GM19452 (cell line): ENCODE data around the gene SHC2.
"Not testable (repeated sequence)": the region's sequence is repeated elsewhere in the genome, so short reads cannot be mapped to it uniquely, and the experiment has no call there.

Experiments
- ATAC-seq: cut with Tn5 transposase; IDR thresholded peaks from one replicate; pipeline ENCODE4 v1.9.1; 2021; ENCODE audit not compliant: unreplicated experiment

The SHC2 gene

GRCh38 chr19:450912-451481, 9.8 kb downstream of the SHC2 start:
- ATAC-seq: not testable (repeated sequence)

DNA sequence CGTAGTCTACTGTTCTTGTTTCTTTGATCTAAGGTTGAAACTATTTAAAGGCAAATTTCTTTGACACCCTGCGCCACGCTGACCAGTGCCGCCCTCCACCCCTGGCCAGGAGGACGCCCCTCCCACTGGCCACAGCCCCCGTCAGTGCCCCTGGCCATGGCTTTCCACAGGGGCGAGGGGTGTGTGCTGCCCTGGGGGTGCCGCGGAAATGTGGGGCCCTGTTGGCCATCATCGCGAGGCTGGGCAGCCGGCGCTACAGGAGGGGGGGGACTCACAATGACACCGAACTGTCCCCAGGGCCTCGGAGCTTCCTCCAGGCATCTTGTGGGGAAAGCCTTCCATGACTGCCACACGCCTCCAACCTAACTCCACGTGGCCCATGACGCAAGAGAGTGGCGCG, 10.9 kb downstream of the SHC2 start:
- no peak for ATAC-seq

- ATAC-seq: no peak
These were observed 12.8 kb downstream of the SHC2 start for GRCh38 chr19:447816-448560.

GRCh38 chr19:447064-447426, 13.8 kb downstream of the SHC2 start:
- no peak for ATAC-seq

DNA sequence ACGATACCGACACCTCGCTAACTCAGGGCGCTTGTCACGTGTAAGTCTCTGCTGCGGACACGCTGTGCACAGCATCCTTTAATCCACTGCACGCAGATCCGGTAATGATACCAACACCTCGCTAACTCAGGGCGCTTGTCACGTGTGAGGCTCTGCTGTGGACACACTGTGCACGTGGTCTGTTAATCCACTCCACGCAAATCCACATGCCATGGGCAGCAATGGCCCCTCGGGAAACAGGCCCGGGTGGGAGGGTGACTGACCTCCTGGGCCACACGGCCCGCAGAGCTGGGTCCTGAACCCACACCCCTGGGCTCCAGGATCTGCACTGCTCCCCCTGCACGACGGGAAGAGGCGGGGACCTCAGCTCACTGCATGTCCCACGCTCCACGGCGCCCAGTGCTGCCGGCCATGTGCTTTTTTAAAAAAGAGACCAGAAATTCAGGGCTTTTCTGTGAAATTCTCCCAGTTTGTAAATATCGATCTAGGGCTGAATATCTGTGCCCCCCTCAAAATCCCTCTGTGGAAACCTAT, 16.1 kb downstream of the SHC2 start:
- ATAC-seq: no peak

GRCh38 chr19:443005-443404, 17.8 kb downstream of the SHC2 start:
- ATAC-seq: no peak

GRCh38 chr19:442085-442484, 18.7 kb downstream of the SHC2 start:
- no peak for ATAC-seq

GRCh38 chr19:441213-441836, 19.5 kb downstream of the SHC2 start:
- no peak for ATAC-seq

DNA sequence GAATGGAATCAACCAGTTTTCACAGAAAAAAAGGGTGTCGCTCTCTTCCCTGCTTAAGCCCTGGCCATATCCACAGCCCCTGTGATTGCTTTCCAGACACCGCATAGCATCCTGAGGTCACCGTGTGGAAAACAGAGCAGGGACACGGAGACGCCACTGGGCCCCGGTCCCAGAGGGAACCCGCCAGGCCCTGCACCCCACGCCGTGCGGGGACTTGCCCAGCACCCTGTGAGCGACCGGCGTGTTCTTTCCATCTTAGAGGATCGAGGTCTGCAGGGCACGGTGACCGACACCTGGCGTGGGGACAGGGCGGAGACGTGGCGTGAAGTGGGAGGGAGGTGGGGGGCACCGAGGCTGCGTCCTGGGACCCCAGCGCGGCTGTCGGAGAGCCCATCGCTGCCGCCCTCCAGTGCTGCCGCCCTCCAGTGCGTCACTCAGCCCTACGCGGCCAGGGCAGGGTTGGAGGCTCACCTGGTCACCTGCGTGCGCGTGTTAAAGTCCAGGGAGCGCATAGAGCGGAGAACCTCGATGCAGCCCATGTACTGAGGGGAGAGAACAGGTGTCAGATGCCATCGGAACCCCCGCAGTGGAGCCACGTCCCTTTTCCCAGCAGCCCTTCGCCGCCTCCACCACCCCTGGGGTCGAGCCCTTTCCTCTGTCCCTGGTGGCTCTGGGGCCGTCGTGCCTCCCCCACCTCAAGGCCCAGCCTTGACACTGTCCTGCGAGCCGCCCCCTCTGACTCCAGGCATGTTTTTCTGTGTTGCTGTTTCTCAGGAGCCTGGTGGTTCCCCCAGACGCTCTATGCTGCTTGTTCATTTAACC, 20.2 kb downstream of the SHC2 start:
- ATAC-seq: no peak

- no peak for ATAC-seq
These were observed 21.5 kb downstream of the SHC2 start for GRCh38 chr19:439167-439900.

DNA sequence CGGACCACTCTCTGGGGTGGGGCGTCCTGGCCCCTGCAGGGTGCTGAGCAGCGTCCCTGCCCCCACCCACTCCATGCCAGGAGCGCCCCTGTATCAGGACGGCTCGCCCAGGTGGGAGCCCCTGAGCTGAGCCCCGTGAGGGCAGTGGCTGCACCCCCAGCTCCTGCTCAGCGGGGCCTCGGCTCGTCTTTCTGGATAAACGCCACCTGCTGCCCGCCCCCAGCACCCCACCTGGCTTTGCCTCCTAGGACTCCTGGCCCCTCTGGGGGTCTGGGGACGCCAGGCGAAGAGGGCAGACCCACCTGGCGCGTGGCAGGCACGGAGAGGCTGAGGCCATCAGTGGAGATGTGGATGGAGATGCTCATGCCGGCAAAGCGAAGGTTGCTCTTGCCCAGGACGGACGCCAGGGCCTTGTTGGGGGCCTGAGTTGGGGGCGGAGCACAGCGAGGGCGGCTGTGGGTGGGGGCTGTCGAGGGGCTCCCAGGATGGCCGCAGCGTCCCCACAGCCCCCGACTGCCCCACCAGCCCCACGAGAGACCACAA, 22.3 kb downstream of the SHC2 start:
- no peak for ATAC-seq

DNA sequence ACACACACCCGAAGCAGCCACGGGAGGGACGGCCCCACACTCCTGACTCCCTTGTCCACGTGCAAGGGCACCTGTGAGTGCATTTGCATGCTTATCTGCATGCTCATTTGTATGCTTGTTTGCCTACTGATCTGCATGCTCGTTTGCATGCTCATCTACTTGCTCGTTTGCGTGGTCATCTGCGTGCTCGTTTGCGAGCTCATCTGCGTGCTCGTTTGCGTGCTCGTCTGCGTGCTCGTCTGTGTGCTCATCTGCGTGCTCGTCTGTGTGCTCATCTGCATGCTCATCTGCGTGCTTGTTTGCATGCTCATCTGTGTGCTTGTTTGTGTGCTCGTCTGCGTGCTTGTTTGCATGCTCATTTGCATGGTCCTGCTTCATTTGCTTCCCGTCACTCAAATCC, 23.8 kb downstream of the SHC2 start:
- no peak for ATAC-seq

GRCh38 chr19:436413-436950, 24.4 kb downstream of the SHC2 start:
- no peak for ATAC-seq

DNA sequence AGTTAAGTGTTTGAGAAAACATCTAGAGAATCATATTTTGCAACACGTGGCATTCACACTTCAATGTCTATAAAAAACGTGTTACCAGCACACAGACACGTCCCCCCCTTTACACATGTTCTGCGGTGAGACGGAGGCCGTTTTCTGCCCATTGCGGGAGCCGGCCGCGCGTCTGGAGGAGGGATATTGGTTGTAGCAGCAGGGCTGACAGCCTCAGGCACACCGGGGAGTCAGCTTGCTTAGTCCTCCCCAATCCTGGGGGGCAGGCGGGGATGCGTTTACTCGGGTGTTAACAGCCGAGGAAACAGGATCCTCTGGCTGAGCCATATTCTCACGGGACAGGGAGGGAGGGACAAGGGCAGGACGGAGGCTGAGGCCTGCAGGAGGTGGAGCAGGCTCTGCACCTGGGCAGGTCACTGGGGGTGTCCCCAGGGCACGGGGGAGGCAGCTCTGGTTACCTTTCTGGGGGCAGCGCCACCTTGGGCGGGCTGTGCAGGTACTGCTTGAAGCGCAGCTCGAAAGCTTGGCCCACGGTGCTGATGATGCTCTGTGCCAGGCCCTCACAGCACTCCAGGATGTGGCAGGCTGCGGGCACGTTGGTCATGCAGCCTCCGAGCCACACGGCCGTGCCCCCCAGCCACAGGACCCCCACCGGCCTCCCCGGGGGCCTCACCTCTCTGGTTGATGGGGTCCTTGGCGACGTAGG, 25.0 kb downstream of the SHC2 start:
- no peak for ATAC-seq

DNA sequence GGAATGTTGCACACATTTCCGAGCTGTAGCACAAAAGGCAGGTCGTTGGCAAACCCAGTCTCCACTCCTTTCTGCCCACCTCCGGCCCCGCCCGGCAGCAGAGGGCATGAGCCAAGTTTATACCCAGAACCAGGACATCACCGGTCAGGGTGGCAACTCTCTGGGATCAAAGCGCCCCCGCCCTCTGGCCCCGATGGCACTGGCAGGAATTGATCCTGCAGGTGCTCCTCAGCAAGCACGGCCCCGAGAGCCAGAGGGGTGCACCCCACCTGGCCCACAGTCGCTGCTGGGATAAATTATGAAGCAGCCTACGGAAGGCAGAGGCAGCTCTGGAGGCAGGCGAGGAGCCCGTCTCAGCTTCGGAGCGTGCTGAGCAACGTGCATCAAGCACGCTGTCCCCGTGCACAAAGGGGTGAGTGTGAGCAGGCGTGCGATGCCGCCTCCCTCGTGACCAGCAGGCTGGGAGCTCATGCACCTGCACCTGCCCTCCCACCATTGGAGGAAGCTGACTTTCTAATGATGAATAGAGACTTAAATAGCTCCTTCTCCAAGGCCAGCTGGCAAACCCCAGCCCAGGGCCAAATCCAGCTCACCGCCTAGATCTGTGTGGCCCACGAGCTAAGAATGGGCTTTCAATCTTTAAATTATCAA, 25.7 kb downstream of the SHC2 start:
- ATAC-seq: no peak

DNA sequence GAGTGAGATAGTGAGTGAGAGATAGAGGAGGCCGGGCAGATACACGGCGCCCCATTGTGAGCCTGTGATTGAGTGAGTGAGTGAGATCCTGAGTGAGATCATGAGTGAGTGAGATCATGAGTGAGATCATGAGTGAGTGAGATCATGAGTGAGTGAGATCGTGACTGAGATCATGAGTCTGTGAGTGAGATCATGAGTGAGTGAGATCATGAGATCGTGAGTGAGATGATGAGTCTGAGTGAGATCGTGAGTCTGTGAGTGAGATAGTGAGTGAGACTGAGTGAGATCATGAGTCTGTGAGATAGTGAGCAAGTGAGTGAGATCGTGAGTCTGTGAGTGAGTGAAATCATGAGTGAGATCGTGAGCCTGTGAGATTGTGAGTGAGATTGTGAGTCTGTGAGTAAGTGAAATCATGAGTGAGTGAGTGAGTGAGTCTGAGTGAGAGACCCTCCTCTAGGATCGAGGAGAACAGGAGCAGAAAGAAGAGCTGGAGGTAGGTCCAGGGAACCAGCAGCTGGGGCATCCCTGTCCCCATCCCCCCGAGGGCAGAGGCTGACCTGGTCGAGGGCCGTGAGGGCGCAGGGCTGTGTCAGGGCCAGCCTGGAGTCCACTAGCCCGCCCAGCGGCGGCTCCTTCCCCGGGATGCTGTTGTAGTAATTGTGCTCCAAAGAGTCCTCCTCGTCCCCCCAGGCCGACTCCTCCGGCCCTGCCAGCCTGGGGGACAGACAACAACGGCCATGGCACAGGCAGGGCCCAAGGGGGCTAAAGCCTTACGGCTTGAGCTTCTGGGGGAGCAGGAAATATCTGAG, 26.5 kb downstream of the SHC2 start:
- no peak for ATAC-seq

DNA sequence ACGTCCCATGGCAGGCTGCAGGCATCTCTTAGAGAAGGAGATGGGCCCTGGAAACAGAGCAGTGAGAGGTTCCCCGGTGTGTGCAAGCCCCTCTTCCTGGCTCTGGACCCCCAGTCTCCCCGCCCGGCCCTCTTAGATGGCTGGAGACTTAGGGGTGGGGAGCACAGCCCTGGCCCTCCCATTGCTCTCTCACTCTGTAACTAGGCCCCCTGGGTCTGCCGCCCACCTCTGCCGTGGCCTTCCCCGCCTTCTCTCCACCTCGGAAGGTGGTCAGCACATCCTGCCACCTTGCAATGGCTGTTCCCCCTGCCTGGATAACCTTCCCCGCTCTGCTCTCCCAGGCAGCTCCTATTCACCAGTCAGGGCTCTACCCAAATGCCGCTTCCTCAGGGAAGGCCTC, 30.1 kb downstream of the SHC2 start:
- no peak for ATAC-seq

GRCh38 chr19:428149-428548, 32.7 kb downstream of the SHC2 start:
- ATAC-seq: no peak
